A549 (cell line): ENCODE results near the gene CNNM2. TPM values are rescaled to one million over a fixed set of nuclear protein-coding genes. Genes with fewer than 3 reads are reported as not detected.

ENCODE experiments used
- ATAC-seq, 2 experiments: fragments of 200-7000 bp in 1 of 2; fragments of >200 bp in 1 of 2; cut with Nextera tagmentation in 1 of 2; cut with Tn5 transposase in 1 of 2; 3 replicates each; pipeline versions ENCODE4 v1.8.0 to v1.9.1; 2018 to 2020; ENCODE audit warnings: mild to moderate bottlenecking in 1 of 2, moderate library complexity in 1 of 2
- CTCF ChIA-PET: fragments of 300-600 bp; sonication (Branson Sonifier 250); formaldehyde crosslinking; extraction: SDS; loops from one replicate; lab custom pipeline; 2021; ENCODE audit warnings: antibody characterized with exemption, inconsistent platforms; lab: Yijun Ruan, JAX
- POLR2A ChIA-PET: fragments of 350-600 bp; formaldehyde crosslinking; extraction: SDS; loops from one replicate; lab custom pipeline; 2021; ENCODE audit warnings: antibody characterized with exemption, inconsistent platforms; lab: Yijun Ruan, JAX
- DNase-seq, 2 experiments: peaks; one replicate each; pipeline versions ENCODE4 v3.0.0 to v3.0.0-alpha.2; 2011 to 2016; ENCODE audit warnings: low read depth in 1 of 2, low spot score in 1 of 2
- FAIRE-seq: peaks from 2 replicates; lab custom pipeline; 2011; peaks lifted over from hg19 to GRCh38; lab: Jason Lieb, UNC
- H3K27ac ChIP-seq, 2 experiments: fragments of >200 bp; sonication (Bioruptor Twin); formaldehyde crosslinking; 3 replicates each; pipeline ENCODE4 v1.5.1; 2016 to 2017
- H3K4me1 ChIP-seq: fragments of >200 bp; sonication (Bioruptor Twin); formaldehyde crosslinking; 3 replicates; pipeline ENCODE4 v1.6.1; 2016
- H3K4me2 ChIP-seq: fragments of >200 bp; sonication (Bioruptor Twin); formaldehyde crosslinking; 3 replicates; pipeline ENCODE4 v1.6.1; 2016
- H3K4me3 ChIP-seq: fragments of >200 bp; sonication (Bioruptor Twin); formaldehyde crosslinking; 3 replicates; pipeline ENCODE4 v1.5.1; 2016
- H3K9me3 ChIP-seq: fragments of >200 bp; sonication (Bioruptor Twin); formaldehyde crosslinking; 3 replicates; pipeline ENCODE4 v1.6.1; 2016
- CEBPB ChIP-seq, 2 experiments: fragments of >200 bp in 1 of 2; sonication (Bioruptor Twin) in 1 of 2; formaldehyde crosslinking in 1 of 2; IDR thresholded peaks; 2 replicates each; pipeline ENCODE4 v1.6.1; 2012 to 2016
- CTCF ChIP-seq: fragments of >200 bp; sonication (Bioruptor Twin); formaldehyde crosslinking; IDR thresholded peaks from 3 replicates; pipeline ENCODE4 v1.5.1; 2016
- EHF ChIP-seq: fragments of 250-450 bp; sonication (Bioruptor Pico); IDR thresholded peaks from 2 replicates; pipeline ENCODE4 v1.5.0; 2020; ENCODE audit warnings: mild to moderate bottlenecking
- EHMT2 ChIP-seq: fragments of 200-600 bp; sonication (generic); IDR thresholded peaks from 2 replicates; pipeline ENCODE4 v1.6.1; 2016; ENCODE audit warnings: antibody characterized with exemption, low read depth, mild to moderate bottlenecking, moderate library complexity
- ELK1 ChIP-seq: fragments of 150-350 bp; IDR thresholded peaks from 2 replicates; pipeline ENCODE4 v1.6.1; 2014; ENCODE audit warnings: low read depth, mild to moderate bottlenecking, low read length
- FOSB ChIP-seq: fragments of 250-450 bp; sonication (Bioruptor Pico); IDR thresholded peaks from 2 replicates; pipeline ENCODE4 v1.5.0; 2020; ENCODE audit warnings: mild to moderate bottlenecking, moderate library complexity
- FOSL2 ChIP-seq, 2 experiments: fragments of 450-650 bp in 1 of 2; fragments of >200 bp in 1 of 2; sonication (Bioruptor Twin) in 1 of 2; formaldehyde crosslinking; IDR thresholded peaks; 2 replicates each; pipeline versions ENCODE4 v1.5.0 to v1.6.1; 2016 to 2020; ENCODE audit warnings: mild to moderate bottlenecking in 1 of 2, moderate library complexity in 1 of 2
- FOXS1 ChIP-seq: fragments of 250-450 bp; sonication (Bioruptor Pico); IDR thresholded peaks from 2 replicates; pipeline ENCODE4 v1.5.0; 2020; ENCODE audit warnings: mild to moderate bottlenecking, moderate library complexity
- HDAC2 ChIP-seq: fragments of 200-600 bp; sonication (generic); IDR thresholded peaks from 2 replicates; pipeline ENCODE4 v1.6.1; 2016
- HMGXB4 ChIP-seq: fragments of 250-450 bp; sonication (Bioruptor Pico); IDR thresholded peaks from 2 replicates; pipeline ENCODE4 v1.5.0; 2021; ENCODE audit warnings: mild to moderate bottlenecking, moderate library complexity, borderline replicate concordance
- HOXB13 ChIP-seq: fragments of 250-450 bp; sonication (Bioruptor Pico); IDR thresholded peaks from 2 replicates; pipeline ENCODE4 v1.5.0; 2020; ENCODE audit warnings: low read depth, mild to moderate bottlenecking, moderate library complexity
- JUN ChIP-seq, 2 experiments: fragments of >200 bp; sonication (Bioruptor Twin); formaldehyde crosslinking; IDR thresholded peaks; 2 replicates in 1 of 2; 3 replicates in 1 of 2; pipeline ENCODE4 v1.6.1; 2016 to 2017
- JUNB ChIP-seq: fragments of >200 bp; sonication (Bioruptor Twin); formaldehyde crosslinking; IDR thresholded peaks from 2 replicates; pipeline ENCODE4 v1.6.1; 2016
- KDM5A ChIP-seq: fragments of 200-600 bp; sonication (generic); IDR thresholded peaks from 2 replicates; pipeline ENCODE4 v1.6.1; 2016; ENCODE audit warnings: antibody characterized with exemption, mild to moderate bottlenecking
- POLR2AphosphoS2 ChIP-seq: conservative IDR thresholded peaks from 2 replicates; pipeline ENCODE4 v1.6.1; 2012; ENCODE audit warnings: low read length, improper control_type of control experiment, inconsistent platforms
- RAD21 ChIP-seq, 2 experiments: fragments of >200 bp in 1 of 2; sonication (Bioruptor Twin) in 1 of 2; formaldehyde crosslinking in 1 of 2; IDR thresholded peaks in 1 of 2; conservative IDR thresholded peaks in 1 of 2; 2 replicates in 1 of 2; 3 replicates in 1 of 2; pipeline ENCODE4 v1.6.1; 2012 to 2018; ENCODE audit warnings: inconsistent platforms in 1 of 2
- SMC3 ChIP-seq: fragments of >200 bp; sonication (Bioruptor Twin); formaldehyde crosslinking; IDR thresholded peaks from 3 replicates; pipeline ENCODE4 v1.6.1; 2018; ENCODE audit warnings: inconsistent platforms
- TFCP2L1 ChIP-seq: fragments of 250-450 bp; sonication (Bioruptor Pico); IDR thresholded peaks from 2 replicates; pipeline ENCODE4 v1.5.0; 2021; ENCODE audit warnings: mild to moderate bottlenecking
- WGBS: methylation state at CpG from one replicate; pipeline ENCODE4 v1.1.6; 2017; ENCODE audit errors: missing lambda C conversion rate; 5-methylcytosine and 5-hydroxymethylcytosine counted together
- polyA plus RNA-seq, 4 experiments: library from polyadenylated mRNA; depleted of rRNA in 3 of 4; stranded (reverse); fragments of >200 nt; fragmentation: RNase III in 1 of 4; extraction: RNeasy Plus Mini Kit Qiagen cat#74134 plus additional on column Dnase treatment in 1 of 4; gene quantifications; 2 replicates in 3 of 4; 3 replicates in 1 of 4; pipeline ENCODE4 v1.2.3, GENCODE V29; 2011 to 2017

The CNNM2 gene
- polyA plus RNA-seq, 2 of the 4 experiments (the other 2 are of a cell fraction) = 6.4 to 6.9 TPM

GRCh38 chr10:103067484-103067883 lies 149.4 kb downstream of the CNNM2 start:
- H3K27ac ChIP-seq = no peak overlapping the region
- TF ChIP-seq JUN (IDR thresholded peaks at IDR 0.05) = no peak
- no peak for TF ChIP-seq FOXS1 (CRISPR knock-in tag)
- no peak for TF ChIP-seq KDM5A
- TF ChIP-seq JUNB = no peak
- TF ChIP-seq EHMT2 = no peak
- no peak for TF ChIP-seq HDAC2
- no peak for TF ChIP-seq POLR2AphosphoS2
- no peak for TF ChIP-seq CEBPB (IDR thresholded peaks at IDR 0.05)
- TF ChIP-seq FOSB (CRISPR knock-in tag) = no peak
- H3K4me1 ChIP-seq = no peaks in the 10 kb centered on the region
- no peak overlapping the region for H3K4me3 ChIP-seq
- POLR2A ChIA-PET = no interaction called here
- no peak overlapping the region for H3K4me2 ChIP-seq
- 92% methylated on average over 2 of the region's 2 CpGs for WGBS
- H3K9me3 ChIP-seq = no peaks in the 10 kb centered on the region
- DNase-seq (no peak), ATAC-seq (no peak), FAIRE-seq (no peak)
- CTCF ChIA-PET = interaction anchor here (1.7 to 13.3 kb wide), 4 partner anchors 10 to 177 kb away, joined by 5 to 199 read pairs (median 6); partner anchors contain the start of genes CNNM2 and RPEL1

GRCh38 chr10:103067956-103068355 lies 149.9 kb downstream of the CNNM2 start:
- Histone ChIP-seq H3K4me1 (no peaks in the 10 kb centered on the region), H3K27ac (no peak overlapping the region), H3K4me3 (no peak overlapping the region), H3K4me2 (no peak overlapping the region), H3K9me3 (no peaks in the 10 kb centered on the region)
- ChIA-PET POLR2A (no interaction called here), CTCF (interaction anchor here (1.4 to 13.3 kb wide), 8 partner anchors 8 to 266 kb away, joined by 3 to 199 read pairs (median 6); partner anchors contain the start of genes CNNM2 and CYP17A1)
- 87% methylated on average over 6 of the region's 6 CpGs for WGBS
- no peak for FAIRE-seq
- TF ChIP-seq SMC3 (0 out of 3 replicates have a peak, but pooled peaks have one; percentile 11), HOXB13 (CRISPR knock-in tag) (no peak), HMGXB4 (CRISPR knock-in tag) (no peak), RAD21 (conservative IDR thresholded peaks at IDR 0.05 in 1 of 2, IDR thresholded peaks at IDR 0.05 in 1 of 2) (peak; percentile 23 to 39; a peak in 2 of 5 replicates)
- peak in 1 of 2 experiments; percentile 19; a peak in 1 of 6 replicates for ATAC-seq
- DNase-seq = peak in 1 of 2 experiments; percentile 28

GRCh38 chr10:103069453-103070331 lies 151.6 kb downstream of the CNNM2 start:
- no peaks in the 10 kb centered on the region for H3K4me1 ChIP-seq
- no peak for TF ChIP-seq FOXS1 (CRISPR knock-in tag)
- no peak for TF ChIP-seq FOSL2 (IDR thresholded peaks at IDR 0.05)
- TF ChIP-seq FOSL2 (CRISPR knock-in tag; IDR thresholded peaks at IDR 0.05) = no peak
- TF ChIP-seq SMC3 = peak; percentile 97
- TF ChIP-seq CTCF = peak; percentile 92
- no peak for TF ChIP-seq ELK1
- no peak for TF ChIP-seq TFCP2L1 (CRISPR knock-in tag)
- no peak for TF ChIP-seq EHF
- TF ChIP-seq RAD21 (conservative IDR thresholded peaks at IDR 0.05 in 1 of 2, IDR thresholded peaks at IDR 0.05 in 1 of 2) = peak; percentile 94 to 95
- CTCF ChIA-PET = interaction anchor here (0.6 to 13.3 kb wide), 33 partner anchors 8 to 312 kb away, joined by 3 to 199 read pairs (median 3); partner anchors contain the start of genes CNNM2, CYP17A1 and RPEL1
- no peak overlapping the region for H3K4me3 ChIP-seq
- FAIRE-seq = peak; percentile 59
- no peak overlapping the region for H3K27ac ChIP-seq
- no peaks in the 10 kb centered on the region for H3K9me3 ChIP-seq
- no peak overlapping the region for H3K4me2 ChIP-seq
- POLR2A ChIA-PET = interaction anchor here (1.4 to 1.7 kb wide), 2 partner anchors 152 kb away, joined by 6 to 8 read pairs; partner anchors contain the start of gene CNNM2
- peak; percentile 25 to 73 for DNase-seq
- peak; percentile 70 to 85 for ATAC-seq
- WGBS = 41% methylated on average over 16 of the region's 16 CpGs
